ENCODE data around the gene MLYCD.

DNA sequence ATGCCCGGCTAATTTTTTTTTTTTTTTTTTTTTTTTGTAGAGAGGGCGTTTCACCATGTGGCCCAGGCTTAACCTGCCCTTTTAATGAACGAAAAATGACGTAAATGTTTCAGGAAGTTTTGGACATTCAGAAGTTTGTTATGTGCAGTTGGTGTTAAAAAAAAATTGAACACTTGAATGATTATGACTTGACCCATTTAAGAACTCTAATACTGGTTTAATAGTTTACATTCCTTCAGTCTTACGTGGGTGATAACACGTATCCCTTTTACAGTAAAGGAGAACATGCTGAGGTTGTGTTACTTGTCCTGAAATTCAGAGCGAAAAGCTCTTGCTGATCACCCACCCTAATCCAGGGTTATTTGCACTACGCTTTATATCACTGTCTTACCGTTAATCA lies 1.7 kb downstream of the MLYCD start:
- TF ChIP-seq CTCF (IDR thresholded peaks at IDR 0.05; ENCODE audit: poor library complexity, severe bottlenecking) (no peak), POLR2AphosphoS5 (IDR thresholded peaks at IDR 0.05) (no peak), EP300 (conservative IDR thresholded peaks at IDR 0.05; ENCODE audit: poor library complexity, severe bottlenecking) (no peak), SMC3 (conservative IDR thresholded peaks at IDR 0.05; ENCODE audit: poor library complexity) (no peak)
- TF ChIP-seq, protein P1, sequence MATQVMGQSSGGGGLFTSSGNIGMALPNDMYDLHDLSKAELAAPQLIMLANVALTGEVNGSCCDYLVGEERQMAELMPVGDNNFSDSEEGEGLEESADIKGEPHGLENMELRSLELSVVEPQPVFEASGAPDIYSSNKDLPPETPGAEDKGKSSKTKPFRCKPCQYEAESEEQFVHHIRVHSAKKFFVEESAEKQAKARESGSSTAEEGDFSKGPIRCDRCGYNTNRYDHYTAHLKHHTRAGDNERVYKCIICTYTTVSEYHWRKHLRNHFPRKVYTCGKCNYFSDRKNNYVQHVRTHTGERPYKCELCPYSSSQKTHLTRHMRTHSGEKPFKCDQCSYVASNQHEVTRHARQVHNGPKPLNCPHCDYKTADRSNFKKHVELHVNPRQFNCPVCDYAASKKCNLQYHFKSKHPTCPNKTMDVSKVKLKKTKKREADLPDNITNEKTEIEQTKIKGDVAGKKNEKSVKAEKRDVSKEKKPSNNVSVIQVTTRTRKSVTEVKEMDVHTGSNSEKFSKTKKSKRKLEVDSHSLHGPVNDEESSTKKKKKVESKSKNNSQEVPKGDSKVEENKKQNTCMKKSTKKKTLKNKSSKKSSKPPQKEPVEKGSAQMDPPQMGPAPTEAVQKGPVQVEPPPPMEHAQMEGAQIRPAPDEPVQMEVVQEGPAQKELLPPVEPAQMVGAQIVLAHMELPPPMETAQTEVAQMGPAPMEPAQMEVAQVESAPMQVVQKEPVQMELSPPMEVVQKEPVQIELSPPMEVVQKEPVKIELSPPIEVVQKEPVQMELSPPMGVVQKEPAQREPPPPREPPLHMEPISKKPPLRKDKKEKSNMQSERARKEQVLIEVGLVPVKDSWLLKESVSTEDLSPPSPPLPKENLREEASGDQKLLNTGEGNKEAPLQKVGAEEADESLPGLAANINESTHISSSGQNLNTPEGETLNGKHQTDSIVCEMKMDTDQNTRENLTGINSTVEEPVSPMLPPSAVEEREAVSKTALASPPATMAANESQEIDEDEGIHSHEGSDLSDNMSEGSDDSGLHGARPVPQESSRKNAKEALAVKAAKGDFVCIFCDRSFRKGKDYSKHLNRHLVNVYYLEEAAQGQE (IDR thresholded peaks at IDR 0.05; ENCODE audit: borderline replicate concordance), result no peak

All from neural cell (in vitro differentiated cells).